B cell (primary cell): ENCODE data around the gene TMEM156.

Experiments used
- EZH2 ChIP-seq: IDR thresholded peaks from 2 replicates; pipeline ENCODE4 v1.6.1; 2012; ENCODE audit warnings: borderline replicate concordance, low read depth, mild to moderate bottlenecking, moderate library complexity, low read length; ENCODE audit not compliant: insufficient read depth, poor library complexity, severe bottlenecking
- TF ChIP-seq, protein P1 (sequence below): fragments of 200-600 bp; IDR thresholded peaks from one replicate; pipeline ENCODE4 v1.8.0; 2022; ENCODE audit warnings: antibody characterized with exemption, mild to moderate bottlenecking

DNA sequence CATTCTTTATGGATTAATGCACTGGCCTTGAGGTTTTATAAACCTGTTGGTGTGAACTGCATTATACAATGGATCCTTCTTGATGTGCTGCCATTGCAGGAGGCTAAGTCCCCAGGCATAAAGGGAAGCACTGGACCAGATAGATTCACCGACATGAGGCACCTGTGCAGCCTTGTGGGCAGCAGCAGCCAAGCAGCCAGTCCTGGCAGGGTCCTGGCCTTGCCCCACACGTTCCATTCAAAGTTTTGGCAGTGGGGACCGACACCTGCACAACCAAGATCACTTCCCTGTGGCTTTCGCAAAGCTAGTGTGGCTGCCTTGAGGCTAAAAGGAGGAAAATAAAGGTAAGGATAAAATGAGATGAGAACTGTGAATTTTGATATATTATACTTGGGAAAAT, 53.1 kb downstream of the TMEM156 start:
- TF ChIP-seq, protein P1, sequence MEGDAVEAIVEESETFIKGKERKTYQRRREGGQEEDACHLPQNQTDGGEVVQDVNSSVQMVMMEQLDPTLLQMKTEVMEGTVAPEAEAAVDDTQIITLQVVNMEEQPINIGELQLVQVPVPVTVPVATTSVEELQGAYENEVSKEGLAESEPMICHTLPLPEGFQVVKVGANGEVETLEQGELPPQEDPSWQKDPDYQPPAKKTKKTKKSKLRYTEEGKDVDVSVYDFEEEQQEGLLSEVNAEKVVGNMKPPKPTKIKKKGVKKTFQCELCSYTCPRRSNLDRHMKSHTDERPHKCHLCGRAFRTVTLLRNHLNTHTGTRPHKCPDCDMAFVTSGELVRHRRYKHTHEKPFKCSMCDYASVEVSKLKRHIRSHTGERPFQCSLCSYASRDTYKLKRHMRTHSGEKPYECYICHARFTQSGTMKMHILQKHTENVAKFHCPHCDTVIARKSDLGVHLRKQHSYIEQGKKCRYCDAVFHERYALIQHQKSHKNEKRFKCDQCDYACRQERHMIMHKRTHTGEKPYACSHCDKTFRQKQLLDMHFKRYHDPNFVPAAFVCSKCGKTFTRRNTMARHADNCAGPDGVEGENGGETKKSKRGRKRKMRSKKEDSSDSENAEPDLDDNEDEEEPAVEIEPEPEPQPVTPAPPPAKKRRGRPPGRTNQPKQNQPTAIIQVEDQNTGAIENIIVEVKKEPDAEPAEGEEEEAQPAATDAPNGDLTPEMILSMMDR, result no peak
- no peak for TF ChIP-seq EZH2
